Keratinocyte (primary cell): Measurements from ENCODE around the gene PILRB.
"Not testable (repeated sequence)": the region's sequence is repeated elsewhere in the genome, so short reads cannot be mapped to it uniquely, and the experiment has no call there.

Experiments
- EZH2 ChIP-seq: IDR thresholded peaks from one replicate; pipeline ENCODE4 v1.6.1; 2012; ENCODE audit warnings: inconsistent platforms, mild to moderate bottlenecking, low read length, moderate library complexity
- TF ChIP-seq, protein P1 (sequence below), 3 experiments: IDR thresholded peaks in 1 of 3; conservative IDR thresholded peaks in 1 of 3; optimal IDR thresholded peaks in 1 of 3; 2 replicates in 2 of 3; 3 replicates in 1 of 3; pipeline versions ENCODE3 to v1.5.1; 2011; ENCODE audit warnings: low read length in 3 of 3, mild to moderate bottlenecking in 3 of 3, moderate library complexity in 2 of 3, control low read depth in 1 of 3, inconsistent platforms in 1 of 3; ENCODE audit not compliant: insufficient read depth in 2 of 3; ENCODE audit errors: extremely low read depth in 1 of 3

DNA sequence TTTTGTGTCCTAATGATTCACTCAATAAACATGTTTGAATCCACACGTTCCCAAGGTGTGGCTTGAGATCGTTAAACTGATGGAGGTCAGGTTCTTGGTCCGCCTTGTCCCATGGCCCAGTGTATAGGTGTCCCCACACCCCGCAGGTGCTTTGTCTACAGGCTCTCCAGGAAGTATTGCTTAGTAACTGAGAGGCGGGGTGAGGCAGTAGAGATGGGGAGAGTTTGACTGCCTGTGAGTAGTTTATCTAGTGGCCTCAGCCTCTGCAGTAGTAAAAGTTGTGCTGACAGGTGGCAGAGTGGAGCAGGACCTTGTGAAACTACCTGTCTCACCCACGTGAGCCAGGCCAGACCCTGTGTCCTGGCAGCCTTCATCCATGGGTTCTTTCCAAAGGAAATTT is 16.6 kb upstream of the PILRB start:
- TF ChIP-seq, protein P1, sequence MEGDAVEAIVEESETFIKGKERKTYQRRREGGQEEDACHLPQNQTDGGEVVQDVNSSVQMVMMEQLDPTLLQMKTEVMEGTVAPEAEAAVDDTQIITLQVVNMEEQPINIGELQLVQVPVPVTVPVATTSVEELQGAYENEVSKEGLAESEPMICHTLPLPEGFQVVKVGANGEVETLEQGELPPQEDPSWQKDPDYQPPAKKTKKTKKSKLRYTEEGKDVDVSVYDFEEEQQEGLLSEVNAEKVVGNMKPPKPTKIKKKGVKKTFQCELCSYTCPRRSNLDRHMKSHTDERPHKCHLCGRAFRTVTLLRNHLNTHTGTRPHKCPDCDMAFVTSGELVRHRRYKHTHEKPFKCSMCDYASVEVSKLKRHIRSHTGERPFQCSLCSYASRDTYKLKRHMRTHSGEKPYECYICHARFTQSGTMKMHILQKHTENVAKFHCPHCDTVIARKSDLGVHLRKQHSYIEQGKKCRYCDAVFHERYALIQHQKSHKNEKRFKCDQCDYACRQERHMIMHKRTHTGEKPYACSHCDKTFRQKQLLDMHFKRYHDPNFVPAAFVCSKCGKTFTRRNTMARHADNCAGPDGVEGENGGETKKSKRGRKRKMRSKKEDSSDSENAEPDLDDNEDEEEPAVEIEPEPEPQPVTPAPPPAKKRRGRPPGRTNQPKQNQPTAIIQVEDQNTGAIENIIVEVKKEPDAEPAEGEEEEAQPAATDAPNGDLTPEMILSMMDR (optimal IDR thresholded peaks at IDR 0.05 in 1 of 3, IDR thresholded peaks at IDR 0.05 in 1 of 3, conservative IDR thresholded peaks at IDR 0.05 in 1 of 3; ENCODE audit: extremely low read depth in 1 of 3, insufficient read depth in 2 of 3, low read length in 3 of 3): not testable (repeated sequence)
- TF ChIP-seq EZH2: not testable (repeated sequence)
